Measurements from ENCODE around the gene CENPO. TPM values are rescaled to one million over a fixed set of nuclear protein-coding genes. Genes with fewer than 3 reads are reported as not detected.

CENPO gene
- total RNA-seq, 1 experiment from 2014 or later = 54.8 TPM

DNA sequence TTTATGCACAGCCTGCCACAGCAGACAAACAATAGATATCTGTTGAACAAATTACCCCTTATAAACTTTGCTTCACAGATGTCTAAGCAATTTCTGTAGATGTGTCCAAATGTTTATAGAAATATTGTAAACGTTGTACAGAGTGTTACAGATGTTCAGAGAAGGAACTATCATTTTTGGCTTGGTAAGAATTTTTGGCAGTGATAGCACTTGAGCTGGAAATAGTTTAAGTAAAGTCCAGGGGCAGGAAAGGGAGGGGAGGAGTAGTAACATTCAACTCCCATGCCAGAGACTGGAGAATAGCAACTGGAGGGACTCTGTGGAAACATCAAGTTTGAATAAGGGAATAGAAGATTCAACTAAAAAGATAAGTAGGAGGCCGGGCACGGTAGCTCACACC lies 4.4 kb upstream of the CENPO start:
- POLR2A ChIA-PET = no interaction called here
- peaks cover 14% of the 10 kb centered on the region for H3K4me1 ChIP-seq
- CTCF ChIA-PET = no interaction called here
- no peaks in the 10 kb centered on the region for H3K36me3 ChIP-seq (ENCODE audit: control insufficient read depth, insufficient read depth, low read length)
- no peaks in the 10 kb centered on the region for H3K27me3 ChIP-seq (replicated peaks; ENCODE audit: control insufficient read depth, insufficient read depth, low read length)
- TF ChIP-seq CTCF (IDR thresholded peaks at IDR 0.05; ENCODE audit: insufficient read depth in 1 of 2, low read depth in 1 of 2, low read length in 1 of 2, severe bottlenecking in 1 of 2, unreplicated experiment in 1 of 2) = no peak
- intact Hi-C loops (cut with micrococcal nuclease; ENCODE audit: unreplicated experiment) = no loop called here
- DNase-seq = no peak
- Mint-ChIP-seq H3K4me1 (ENCODE audit: low read depth, unreplicated experiment) (peaks cover 5% of the 10 kb centered on the region), H3K4me3 (ENCODE audit: unreplicated experiment) (no peak overlapping the region), H3K36me3 (ENCODE audit: insufficient read depth, unreplicated experiment) (peaks cover 19% of the 10 kb centered on the region), H3K9me3 (ENCODE audit: unreplicated experiment) (no peaks in the 10 kb centered on the region), H3K27ac (ENCODE audit: unreplicated experiment) (no peak overlapping the region), H3K27me3 (ENCODE audit: insufficient read depth, unreplicated experiment) (no peaks in the 10 kb centered on the region)
- no peak overlapping the region for H3K4me3 ChIP-seq (ENCODE audit: low read depth, low read length)
- no TSS peak for BruUV-seq (replicated peaks)
- H3K9me3 ChIP-seq = peaks cover 8% of the 10 kb centered on the region; the same call in 1 of the 2 replicates

GRCh38 chr2:24791452-24791851 lies 1.8 kb upstream of the CENPO start:
- CTCF ChIA-PET = interaction anchor here (0.6 to 3.3 kb wide), 6 partner anchors 12 to 550 kb away, joined by 3 to 30 read pairs (median 6); no protein-coding TSS in a partner anchor
- H3K27me3 ChIP-seq (replicated peaks; ENCODE audit: control insufficient read depth, insufficient read depth, low read length) = no peaks in the 10 kb centered on the region
- Mint-ChIP-seq H3K27me3 (ENCODE audit: insufficient read depth, unreplicated experiment) (no peaks in the 10 kb centered on the region), H3K9me3 (ENCODE audit: unreplicated experiment) (no peaks in the 10 kb centered on the region), H3K4me3 (ENCODE audit: unreplicated experiment) (peak overlapping the region; percentile 95), H3K27ac (ENCODE audit: unreplicated experiment) (peak overlapping the region; percentile 99), H3K36me3 (ENCODE audit: insufficient read depth, unreplicated experiment) (peaks cover 19% of the 10 kb centered on the region), H3K4me1 (ENCODE audit: low read depth, unreplicated experiment) (peaks cover 14% of the 10 kb centered on the region)
- intact Hi-C loops (cut with micrococcal nuclease; ENCODE audit: unreplicated experiment) = loop anchor here (2.0 kb wide), 1 partner anchor 69 kb away; no protein-coding TSS in a partner anchor
- no peaks in the 10 kb centered on the region for H3K36me3 ChIP-seq (ENCODE audit: control insufficient read depth, insufficient read depth, low read length)
- BruUV-seq (replicated peaks) = no TSS peak
- TF ChIP-seq CTCF (IDR thresholded peaks at IDR 0.05; ENCODE audit: insufficient read depth in 1 of 2, low read depth in 1 of 2, low read length in 1 of 2, severe bottlenecking in 1 of 2, unreplicated experiment in 1 of 2) = no peak
- H3K4me3 ChIP-seq (ENCODE audit: low read depth, low read length) = no peak overlapping the region
- no peaks in the 10 kb centered on the region for H3K9me3 ChIP-seq
- DNase-seq = no peak
- POLR2A ChIA-PET = interaction anchor here (0.7 to 1.7 kb wide), 2 partner anchors 31 to 65 kb away, joined by 3 to 4 read pairs; no protein-coding TSS in a partner anchor
- H3K4me1 ChIP-seq = peaks cover 24% of the 10 kb centered on the region

DNA sequence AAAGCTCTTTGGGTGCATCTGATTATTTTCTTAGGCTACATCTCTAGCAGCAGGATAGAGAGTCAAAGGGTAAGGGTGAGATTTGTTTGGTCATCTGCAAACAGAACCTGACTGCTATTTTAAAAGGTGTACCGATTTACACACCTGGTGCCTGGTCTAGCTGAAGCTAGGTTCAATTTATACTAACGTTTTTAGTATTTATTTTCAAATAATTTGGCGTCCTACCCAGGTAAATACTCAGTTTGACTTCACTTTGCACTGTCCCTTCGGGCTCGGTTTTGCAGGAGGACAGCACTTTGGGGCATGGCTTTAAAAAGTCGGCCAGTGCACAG lies 717 bp upstream of the CENPO start:
- ChIA-PET CTCF (interaction anchor here (0.6 to 3.3 kb wide), 21 partner anchors 13 to 852 kb away, joined by 3 to 30 read pairs (median 4); partner anchors contain the start of genes EFR3B, SF3B6 and UBXN2A), POLR2A (interaction anchor here (0.6 to 1.7 kb wide), 11 partner anchors 13 to 670 kb away, joined by 3 to 6 read pairs (median 3); no protein-coding TSS in a partner anchor)
- peaks cover 28% of the 10 kb centered on the region for H3K36me3 Mint-ChIP-seq (ENCODE audit: insufficient read depth, unreplicated experiment)
- no peak for DNase-seq
- TSS peak; percentile 80 for BruUV-seq (replicated peaks)
- intact Hi-C loops (cut with micrococcal nuclease; ENCODE audit: unreplicated experiment) = loop anchor here (1.0 to 2.0 kb wide), 6 partner anchors 13 to 382 kb away; partner anchors contain the start of gene NCOA1
- peak overlapping the region; percentile 78 for H3K4me3 ChIP-seq (ENCODE audit: low read depth, low read length)
- H3K9me3 Mint-ChIP-seq (ENCODE audit: unreplicated experiment) = no peaks in the 10 kb centered on the region
- peaks cover 25% of the 10 kb centered on the region for H3K4me1 Mint-ChIP-seq (ENCODE audit: low read depth, unreplicated experiment)
- TF ChIP-seq CTCF (IDR thresholded peaks at IDR 0.05; ENCODE audit: insufficient read depth in 1 of 2, low read depth in 1 of 2, low read length in 1 of 2, severe bottlenecking in 1 of 2, unreplicated experiment in 1 of 2) = no peak
- peaks cover 24% of the 10 kb centered on the region for H3K4me1 ChIP-seq
- no peaks in the 10 kb centered on the region for H3K36me3 ChIP-seq (ENCODE audit: control insufficient read depth, insufficient read depth, low read length)
- no peaks in the 10 kb centered on the region for H3K27me3 Mint-ChIP-seq (ENCODE audit: insufficient read depth, unreplicated experiment)
- H3K27ac Mint-ChIP-seq (ENCODE audit: unreplicated experiment) = peak overlapping the region; percentile 99
- peak overlapping the region; percentile 95 for H3K4me3 Mint-ChIP-seq (ENCODE audit: unreplicated experiment)
- H3K27me3 ChIP-seq (replicated peaks; ENCODE audit: control insufficient read depth, insufficient read depth, low read length) = no peaks in the 10 kb centered on the region
- no peaks in the 10 kb centered on the region for H3K9me3 ChIP-seq

All from Caco-2 (cell line).